ENCODE data around the gene NFIB.

DNA sequence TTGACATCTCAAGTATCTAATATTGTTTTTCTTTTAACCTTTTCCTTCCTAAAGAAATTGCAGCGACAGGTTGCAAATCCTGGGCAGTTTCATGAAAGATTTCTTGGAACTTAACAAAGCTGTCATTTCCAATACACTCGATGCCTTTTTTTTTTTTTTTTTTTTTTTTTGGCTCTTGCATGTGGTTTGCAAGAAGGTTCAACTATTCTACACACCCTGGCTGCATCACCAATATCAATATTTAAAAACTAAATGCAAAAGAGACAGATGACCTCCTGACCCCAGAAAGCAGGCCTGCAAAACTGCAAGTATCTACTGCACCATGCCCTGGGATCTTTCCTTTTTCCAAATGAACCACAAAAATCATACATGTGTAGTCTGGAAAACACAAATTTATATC lies 4.4 kb upstream of the NFIB start:
- TF ChIP-seq CTCF (IDR thresholded peaks at IDR 0.05): no peak
- no peak for TF ChIP-seq POLR2A (IDR thresholded peaks at IDR 0.05)

All from stomach (tissue), 4 donors.